HG02759 (cell line): ENCODE results near the gene HYAL3.

Source experiments
- ATAC-seq: cut with Tn5 transposase; IDR thresholded peaks from one replicate; pipeline ENCODE4 v1.9.1; 2021; ENCODE audit warnings: mild to moderate bottlenecking, moderate library complexity; ENCODE audit not compliant: unreplicated experiment

The HYAL3 gene

GRCh38 chr3:50330330-50330729, 31.1 kb upstream of the HYAL3 start:
- ATAC-seq = no peak

GRCh38 chr3:50327943-50328691, 28.9 kb upstream of the HYAL3 start, which contains the start of gene TUSC2:
Gene TUSC2 (minus strand): TSS chr3:50328223. CDS start chr3:50328099, 124 bp downstream.
- ATAC-seq = peak; percentile 91

GRCh38 chr3:50327129-50327528, 27.9 kb upstream of the HYAL3 start:
- ATAC-seq = no peak

GRCh38 chr3:50326182-50326541, 27.0 kb upstream of the HYAL3 start:
- no peak for ATAC-seq

GRCh38 chr3:50325497-50326181, 26.4 kb upstream of the HYAL3 start:
- ATAC-seq = no peak

GRCh38 chr3:50325113-50325480, 25.9 kb upstream of the HYAL3 start:
- ATAC-seq = no peak

- ATAC-seq = no peak
Observed at GRCh38 chr3:50324351-50325112, 25.3 kb upstream of the HYAL3 start.

GRCh38 chr3:50323614-50324199, 24.5 kb upstream of the HYAL3 start:
- no peak for ATAC-seq

- no peak for ATAC-seq
Observed at GRCh38 chr3:50323092-50323600, 23.9 kb upstream of the HYAL3 start.

- ATAC-seq = no peak
Observed at GRCh38 chr3:50322386-50323091, 23.3 kb upstream of the HYAL3 start, which contains the start of gene HYAL2. Gene HYAL2 (minus strand): TSS chr3:50322745. CDS start chr3:50320489, 2,256 bp downstream.

GRCh38 chr3:50322115-50322385, 22.8 kb upstream of the HYAL3 start:
- ATAC-seq = no peak

- ATAC-seq = peak; percentile 84
Observed at GRCh38 chr3:50321336-50322114, 22.3 kb upstream of the HYAL3 start.

GRCh38 chr3:50320853-50321335, 21.7 kb upstream of the HYAL3 start:
- peak; percentile 64 for ATAC-seq

GRCh38 chr3:50319894-50320625, 20.9 kb upstream of the HYAL3 start:
- ATAC-seq = no peak

GRCh38 chr3:50319181-50319893, 20.1 kb upstream of the HYAL3 start:
- ATAC-seq = no peak

- no peak for ATAC-seq
Observed at GRCh38 chr3:50318615-50319014, 19.4 kb upstream of the HYAL3 start.

GRCh38 chr3:50318163-50318562, 19.0 kb upstream of the HYAL3 start:
- ATAC-seq = no peak

GRCh38 chr3:50317300-50317699, 18.1 kb upstream of the HYAL3 start:
- ATAC-seq = no peak
